ENCODE results near the gene PRSS16. TPM values are rescaled to one million over a fixed set of nuclear protein-coding genes. Genes with fewer than 3 reads are reported as not detected.

PRSS16 gene
- total and polyA plus RNA-seq, 2 experiments from 2014 or later: 8.7 to 11.8 TPM

GRCh38 chr6:27242589-27243265 lies 4.8 kb upstream of the PRSS16 start (continued):
- TF ChIP-seq ZNF331 (CRISPR knock-in tag; IDR thresholded peaks at IDR 0.05; ENCODE audit: low read depth): no peak

GRCh38 chr6:27248783-27249182 lies 1.3 kb downstream of the PRSS16 start:
- no peak for TF ChIP-seq CREB1 (CRISPR knock-in tag; IDR thresholded peaks at IDR 0.05; ENCODE audit: low read depth)
- TF ChIP-seq EZH2phosphoT487 (IDR thresholded peaks at IDR 0.05; ENCODE audit: unreplicated experiment): no peak
- no peak for TF ChIP-seq ZNF331 (CRISPR knock-in tag; IDR thresholded peaks at IDR 0.05; ENCODE audit: low read depth)
- TF ChIP-seq ZNF114 (CRISPR knock-in tag; IDR thresholded peaks at IDR 0.05): no peak
- no peak for TF ChIP-seq CTCF (conservative IDR thresholded peaks at IDR 0.05; ENCODE audit: low read depth in 2 of 2)
- TF ChIP-seq NANOG (IDR thresholded peaks at IDR 0.05; ENCODE audit: borderline replicate concordance): no peak
- Histone ChIP-seq H3K36me3 (ENCODE audit: insufficient read depth) (no peaks in the 10 kb centered on the region), H3K4me2 (no peak overlapping the region), H3K4me1 (ENCODE audit: insufficient read depth) (peaks cover 12% of the 10 kb centered on the region; the same call in 1 of the 2 replicates), H3K27me3 (ENCODE audit: insufficient read depth) (peaks cover 10% of the 10 kb centered on the region), H4K20me1 (replicated peaks; ENCODE audit: insufficient read depth) (no peaks in the 10 kb centered on the region), H3K4me3 (no peak overlapping the region), H3K79me2 (replicated peaks; ENCODE audit: insufficient read depth) (no peaks in the 10 kb centered on the region), H3K27ac (ENCODE audit: low read depth) (no peak overlapping the region), H2AFZ (no peak overlapping the region), H3F3A (replicated peaks; ENCODE audit: low read depth) (0 out of 2 replicates have a peak, but pooled peaks cover 2% of the 10 kb centered on the region), H3K9me2 (ENCODE audit: insufficient read depth) (no peaks in the 10 kb centered on the region)
- no peak overlapping the region for H3K27ac Mint-ChIP-seq
- ATAC-seq (no peak), DNase-seq (ENCODE audit: low spot score) (no peak)
- H3K27me3 Mint-ChIP-seq (ENCODE audit: insufficient read depth, low read depth, poor library complexity): peaks cover 12% of the 10 kb centered on the region
- no peaks in the 10 kb centered on the region for H3K36me3 Mint-ChIP-seq (ENCODE audit: low read depth)
- peaks cover 9% of the 10 kb centered on the region for H3K4me1 Mint-ChIP-seq
- no peaks in the 10 kb centered on the region for H3K9me3 Mint-ChIP-seq
- no peak overlapping the region for H3K4me3 Mint-ChIP-seq

GRCh38 chr6:27250277-27251111 lies 3.0 kb downstream of the PRSS16 start:
- no peaks in the 10 kb centered on the region for H3K9me2 ChIP-seq (ENCODE audit: insufficient read depth)
- Mint-ChIP-seq H3K9me3 (no peaks in the 10 kb centered on the region), H3K4me3 (peak overlapping the region; percentile 92), H3K27ac (peak overlapping the region; percentile 95), H3K4me1 (peaks cover 9% of the 10 kb centered on the region), H3K27me3 (ENCODE audit: insufficient read depth, low read depth, poor library complexity) (peaks cover 12% of the 10 kb centered on the region), H3K36me3 (ENCODE audit: low read depth) (no peaks in the 10 kb centered on the region; the same call in 1 of the 3 replicates)
- DNase-seq (ENCODE audit: low spot score) (peak; percentile 44), ATAC-seq (peak; percentile 3)
- H3K36me3 ChIP-seq (ENCODE audit: insufficient read depth): no peaks in the 10 kb centered on the region
- H3K4me2 ChIP-seq: peak overlapping the region; percentile 92
- peak overlapping the region; percentile 92 for H3K27ac ChIP-seq (ENCODE audit: low read depth)
- H3K79me2 ChIP-seq (replicated peaks; ENCODE audit: insufficient read depth): no peaks in the 10 kb centered on the region
- 0 out of 2 replicates have a peak, but pooled peaks cover 2% of the 10 kb centered on the region for H3F3A ChIP-seq (replicated peaks; ENCODE audit: low read depth)
- peaks cover 12% of the 10 kb centered on the region; the same call in 1 of the 2 replicates for H3K4me1 ChIP-seq (ENCODE audit: insufficient read depth)
- TF ChIP-seq CTCF (conservative IDR thresholded peaks at IDR 0.05; ENCODE audit: low read depth in 2 of 2) (no peak), NANOG (IDR thresholded peaks at IDR 0.05; ENCODE audit: borderline replicate concordance) (no peak), POLR2AphosphoS5 (IDR thresholded peaks at IDR 0.05; ENCODE audit: low read depth) (peak; percentile 72), CREB1 (CRISPR knock-in tag; IDR thresholded peaks at IDR 0.05; ENCODE audit: low read depth) (peak; percentile 72; the same call in 1 of the 2 replicates)
- peak overlapping the region; percentile 24 for H2AFZ ChIP-seq
- peaks cover 10% of the 10 kb centered on the region for H3K27me3 ChIP-seq (ENCODE audit: insufficient read depth)
- H3K4me3 ChIP-seq: peak overlapping the region; percentile 90
- no peaks in the 10 kb centered on the region for H4K20me1 ChIP-seq (replicated peaks; ENCODE audit: insufficient read depth)
